AG09309 (cell line): ENCODE measurements around the gene MSS51.

Experiments
- DNase-seq: peaks from one replicate; pipeline ENCODE4 v3.0.0-alpha.2; 2010; ENCODE audit warnings: low read depth
- H3K4me3 ChIP-seq: 2 replicates; pipeline ENCODE4 v1.5.1; 2011; ENCODE audit warnings: mild to moderate bottlenecking, low read depth, low read length, moderate library complexity; ENCODE audit not compliant: control insufficient read depth
- CTCF ChIP-seq: IDR thresholded peaks from 2 replicates; pipeline ENCODE4 v1.5.1; 2011; ENCODE audit warnings: mild to moderate bottlenecking, low read depth, low read length, inconsistent platforms; ENCODE audit not compliant: insufficient read depth, control insufficient read depth; ENCODE audit errors: missing control alignments

The MSS51 gene

GRCh38 chr10:73446926-73447325 is 13.6 kb upstream of the MSS51 start:
- TF ChIP-seq CTCF = no peak
- no peak overlapping the region for H3K4me3 ChIP-seq
- DNase-seq = no peak

- H3K4me3 ChIP-seq = no peak overlapping the region
- no peak for DNase-seq
- TF ChIP-seq CTCF = no peak
These were observed 11.1 kb upstream of the MSS51 start for GRCh38 chr10:73444457-73444856.

GRCh38 chr10:73439605-73440312 is 6.4 kb upstream of the MSS51 start:
- no peak for TF ChIP-seq CTCF
- peak; percentile 38 for DNase-seq
- no peak overlapping the region for H3K4me3 ChIP-seq

GRCh38 chr10:73439055-73439454 is 5.7 kb upstream of the MSS51 start:
- no peak overlapping the region for H3K4me3 ChIP-seq
- no peak for TF ChIP-seq CTCF
- no peak for DNase-seq

- TF ChIP-seq CTCF = no peak
- no peak for DNase-seq
- H3K4me3 ChIP-seq = no peak overlapping the region
These were observed 469 bp downstream of the MSS51 start for GRCh38 chr10:73432646-73433537.

GRCh38 chr10:73426318-73426717 is 7.0 kb downstream of the MSS51 start:
- no peak overlapping the region for H3K4me3 ChIP-seq
- no peak for TF ChIP-seq CTCF
- no peak for DNase-seq
